Fibroblast of lung (primary cell): ENCODE data around the gene TH. TPM values are rescaled to one million over a fixed set of nuclear protein-coding genes. Genes with fewer than 3 reads are reported as not detected.

ENCODE experiments used
- DNase-seq, 2 donors: peaks; one replicate each; pipeline versions ENCODE4 v3.0.0 to v3.0.0-alpha.2; 2010; ENCODE audit warnings: low read depth in 2 of 2
- H2AFZ ChIP-seq: 2 replicates; pipeline ENCODE4 v1.5.1; 2012; ENCODE audit warnings: low read length, control low read depth, inconsistent platforms
- H3K27ac ChIP-seq: 2 replicates; pipeline ENCODE4 v1.5.1; 2011; ENCODE audit warnings: low read length, control low read depth; ENCODE audit not compliant: insufficient read depth
- H3K27me3 ChIP-seq: 2 replicates; pipeline ENCODE4 v1.5.1; 2011; ENCODE audit warnings: mild to moderate bottlenecking, low read length; ENCODE audit not compliant: control insufficient read depth, insufficient read depth
- H3K36me3 ChIP-seq: 2 replicates; pipeline ENCODE4 v1.5.1; 2011; ENCODE audit warnings: low read length; ENCODE audit not compliant: control insufficient read depth, insufficient read depth
- H3K4me1 ChIP-seq: 2 replicates; pipeline ENCODE4 v1.5.1; 2011; ENCODE audit warnings: low read length; ENCODE audit not compliant: control insufficient read depth, insufficient read depth; ENCODE audit errors: extremely low read depth
- H3K4me2 ChIP-seq: 2 replicates; pipeline ENCODE4 v1.5.1; 2011; ENCODE audit warnings: low read length, control low read depth; ENCODE audit not compliant: insufficient read depth; ENCODE audit errors: extremely low read depth
- H3K4me3 ChIP-seq, 4 experiments: fragments of 200-600 bp in 1 of 4; sonication (generic) in 1 of 4; replicated peaks in 1 of 4; 2 replicates each; pipeline ENCODE4 v1.5.1; 2011 to 2016; ENCODE audit warnings: low read length in 4 of 4, low read depth in 3 of 4, mild to moderate bottlenecking in 3 of 4, control low read depth in 2 of 4, inconsistent platforms in 1 of 4, mixed read lengths in 1 of 4; ENCODE audit not compliant: insufficient read depth in 1 of 4; ENCODE audit errors: control extremely low read depth in 1 of 4
- H3K79me2 ChIP-seq: 2 replicates; pipeline ENCODE4 v1.5.1; 2012; ENCODE audit warnings: mild to moderate bottlenecking, low read length, inconsistent platforms; ENCODE audit not compliant: control insufficient read depth, insufficient read depth
- H3K9ac ChIP-seq: 2 replicates; pipeline ENCODE4 v1.5.1; 2011; ENCODE audit warnings: mild to moderate bottlenecking, low read length, control low read depth; ENCODE audit not compliant: insufficient read depth
- H3K9me3 ChIP-seq: 2 replicates; pipeline ENCODE4 v1.5.1; 2012; ENCODE audit warnings: low read depth, low read length; ENCODE audit not compliant: control insufficient read depth, insufficient read depth
- H4K20me1 ChIP-seq: 2 replicates; pipeline ENCODE4 v1.5.1; 2011; ENCODE audit warnings: low read length; ENCODE audit not compliant: control insufficient read depth, insufficient read depth; ENCODE audit errors: extremely low read depth
- CTCF ChIP-seq, 2 donors: IDR thresholded peaks in 1 of 2; conservative IDR thresholded peaks in 1 of 2; 1 replicate in 1 of 2; 2 replicates in 1 of 2; pipeline ENCODE4 v1.5.1; 2011 to 2012; ENCODE audit warnings: low read length in 2 of 2, control low read depth in 1 of 2, inconsistent platforms in 1 of 2, low read depth in 1 of 2, mild to moderate bottlenecking in 1 of 2
- EZH2 ChIP-seq: IDR thresholded peaks from 2 replicates; pipeline ENCODE4 v1.5.1; 2012; ENCODE audit warnings: low read length, control low read depth, mild to moderate bottlenecking; ENCODE audit errors: missing control alignments
- polyA plus RNA-seq, 2 donors: library from polyadenylated mRNA; depleted of rRNA in 1 of 2; stranded (reverse) in 1 of 2; unstranded in 1 of 2; fragments of >200 nt; gene quantifications; 2 replicates each; pipeline ENCODE4 v1.2.1, GENCODE V29; 2011 to 2012; ENCODE audit warnings: missing spikeins in 1 of 2
- total RNA-seq: library from RNA; depleted of rRNA; stranded (reverse); fragments of >200 nt; gene quantifications from 2 replicates; pipeline ENCODE4 v1.2.1, GENCODE V29; 2014

Gene TH
- total and polyA plus RNA-seq, 2 donors (not counting 1 experiment from before 2014, with no cell fraction given), result 0.17 TPM; not detected in 1

- Histone ChIP-seq H3K4me3 (no peak overlapping the region), H4K20me1 (no peaks in the 10 kb centered on the region), H3K9ac (no peak overlapping the region), H3K79me2 (no peaks in the 10 kb centered on the region), H3K4me2 (no peak overlapping the region), H2AFZ (no peak overlapping the region), H3K27ac (no peak overlapping the region), H3K4me1 (no peaks in the 10 kb centered on the region), H3K27me3 (no peaks in the 10 kb centered on the region), H3K36me3 (no peaks in the 10 kb centered on the region), H3K9me3 (no peaks in the 10 kb centered on the region)
- no peak for DNase-seq
- TF ChIP-seq CTCF (conservative IDR thresholded peaks at IDR 0.05 in 1 of 2, IDR thresholded peaks at IDR 0.05 in 1 of 2; ENCODE audit: low read depth in 1 of 2, low read length in 2 of 2), result no peak
- no peak for TF ChIP-seq EZH2
Observed at GRCh38 chr11:2172676-2173075, 1.1 kb upstream of the TH start.

- H3K9ac ChIP-seq, result no peak overlapping the region
- H3K27me3 ChIP-seq, result no peaks in the 10 kb centered on the region
- H3K9me3 ChIP-seq, result no peaks in the 10 kb centered on the region
- no peaks in the 10 kb centered on the region for H3K36me3 ChIP-seq
- no peak overlapping the region for H2AFZ ChIP-seq
- no peaks in the 10 kb centered on the region for H3K4me1 ChIP-seq
- no peak overlapping the region for H3K4me3 ChIP-seq
- DNase-seq, result no peak
- H3K4me2 ChIP-seq, result no peak overlapping the region
- H3K79me2 ChIP-seq, result no peaks in the 10 kb centered on the region
- no peak for TF ChIP-seq CTCF (conservative IDR thresholded peaks at IDR 0.05 in 1 of 2, IDR thresholded peaks at IDR 0.05 in 1 of 2; ENCODE audit: low read depth in 1 of 2, low read length in 2 of 2)
- TF ChIP-seq EZH2, result no peak
- no peak overlapping the region for H3K27ac ChIP-seq
- H4K20me1 ChIP-seq, result no peaks in the 10 kb centered on the region
Observed at GRCh38 chr11:2169626-2170570, 1.7 kb downstream of the TH start.

- Histone ChIP-seq H3K4me3 (no peak overlapping the region), H3K79me2 (no peaks in the 10 kb centered on the region), H3K36me3 (no peaks in the 10 kb centered on the region), H4K20me1 (no peaks in the 10 kb centered on the region), H3K4me1 (no peaks in the 10 kb centered on the region), H2AFZ (no peak overlapping the region), H3K4me2 (no peak overlapping the region), H3K27me3 (no peaks in the 10 kb centered on the region), H3K9ac (no peak overlapping the region), H3K27ac (no peak overlapping the region), H3K9me3 (no peaks in the 10 kb centered on the region)
- DNase-seq, result no peak
- TF ChIP-seq EZH2 (no peak), CTCF (conservative IDR thresholded peaks at IDR 0.05 in 1 of 2, IDR thresholded peaks at IDR 0.05 in 1 of 2; ENCODE audit: low read depth in 1 of 2, low read length in 2 of 2) (no peak)
Observed at GRCh38 chr11:2169005-2169378, 2.6 kb downstream of the TH start.
